Parathyroid adenoma (tissue), 2 donors: ENCODE results near the gene ZCCHC14.

ENCODE experiments used
- H2AFZ ChIP-seq: fragments of 300-600 bp; sonication (generic); one replicate; pipeline ENCODE4 v1.7.0; 2017; ENCODE audit warnings: antibody characterized with exemption, mild to moderate bottlenecking
- H3K27ac ChIP-seq: fragments of 300-600 bp; sonication (generic); one replicate; pipeline ENCODE4 v1.7.0; 2017
- H3K27me3 ChIP-seq: fragments of 300-600 bp; sonication (generic); one replicate; pipeline ENCODE4 v1.7.0; 2017; ENCODE audit warnings: low read length; ENCODE audit not compliant: control insufficient read depth, insufficient read depth
- H3K36me3 ChIP-seq: fragments of 300-600 bp; sonication (generic); one replicate; pipeline ENCODE4 v1.7.0; 2017; ENCODE audit warnings: low read length; ENCODE audit not compliant: control insufficient read depth, insufficient read depth
- H3K4me1 ChIP-seq: fragments of 300-600 bp; sonication (generic); one replicate; pipeline ENCODE4 v1.7.0; 2017; ENCODE audit warnings: control low read depth
- H3K4me2 ChIP-seq: fragments of 300-600 bp; sonication (generic); one replicate; pipeline ENCODE4 v1.7.0; 2017; ENCODE audit warnings: low read length
- H3K4me3 ChIP-seq: fragments of 300-600 bp; sonication (generic); one replicate; pipeline ENCODE4 v1.7.0; 2017; ENCODE audit warnings: low read depth, low read length
- H3K79me2 ChIP-seq: fragments of 300-600 bp; sonication (generic); one replicate; pipeline ENCODE4 v1.7.0; 2017; ENCODE audit warnings: control low read depth
- H3K9ac ChIP-seq: fragments of 300-600 bp; sonication (generic); one replicate; pipeline ENCODE4 v1.7.0; 2017; ENCODE audit warnings: mild to moderate bottlenecking
- H3K9me3 ChIP-seq: fragments of 300-600 bp; sonication (generic); one replicate; pipeline ENCODE4 v1.7.0; 2017; ENCODE audit warnings: low read length; ENCODE audit not compliant: control insufficient read depth
- CTCF ChIP-seq: fragments of 300-600 bp; sonication (generic); IDR thresholded peaks from one replicate; pipeline ENCODE4 v1.7.0; 2017; ENCODE audit warnings: antibody characterized with exemption, mild to moderate bottlenecking
- donor health status: primary hyperparathyroidism.

Gene ZCCHC14

DNA sequence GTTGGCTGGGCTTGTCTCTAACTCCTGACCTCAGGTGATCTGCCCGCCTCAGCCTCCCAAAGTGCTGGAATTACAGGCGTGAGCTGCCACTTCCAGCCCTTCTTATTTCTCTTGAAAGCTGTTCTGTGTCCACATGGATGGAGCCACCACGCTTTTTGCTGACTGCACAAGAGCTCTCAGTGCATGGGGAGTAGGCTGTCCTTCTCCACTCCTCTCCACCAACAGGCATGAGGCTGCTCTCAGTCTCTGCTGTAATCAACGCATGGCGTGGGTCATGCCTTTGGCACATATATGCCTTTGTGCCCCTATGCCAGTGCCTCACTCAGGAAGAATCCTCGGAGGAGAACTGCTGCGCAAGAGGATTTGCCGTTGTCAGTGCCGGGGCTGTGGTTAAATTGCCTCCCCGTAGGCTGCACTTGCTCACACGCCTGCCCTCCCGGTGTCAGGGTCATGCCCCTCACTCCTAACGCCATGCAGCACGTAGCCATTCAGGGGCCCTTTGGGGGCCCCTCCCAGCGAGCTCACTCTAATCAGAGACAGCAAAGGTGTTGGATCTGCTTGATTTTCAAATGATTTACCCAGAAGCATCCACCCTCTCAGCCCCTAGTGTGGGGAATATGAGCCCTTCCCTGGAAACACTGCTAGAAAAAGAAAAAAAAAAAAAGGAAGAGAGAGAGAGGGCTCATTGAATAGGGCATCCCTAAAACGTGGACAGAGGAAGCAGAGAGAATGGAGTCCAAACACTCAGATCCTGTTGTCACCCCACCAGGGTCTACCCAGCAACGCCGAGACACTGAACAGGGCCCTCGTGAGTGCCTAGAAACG is 47.5 kb upstream of the ZCCHC14 start:
- Histone ChIP-seq H3K79me2 (no peaks in the 10 kb centered on the region), H3K27me3 (no peaks in the 10 kb centered on the region), H3K4me1 (no peaks in the 10 kb centered on the region), H2AFZ (no peak overlapping the region), H3K27ac (no peak overlapping the region), H3K36me3 (no peaks in the 10 kb centered on the region), H3K4me2 (no peak overlapping the region), H3K4me3 (no peak overlapping the region), H3K9me3 (no peaks in the 10 kb centered on the region), H3K9ac (no peak overlapping the region)
- TF ChIP-seq CTCF = no peak

GRCh38 chr16:87539113-87539512 is 46.3 kb upstream of the ZCCHC14 start:
- no peak overlapping the region for H2AFZ ChIP-seq
- no peaks in the 10 kb centered on the region for H3K36me3 ChIP-seq
- no peaks in the 10 kb centered on the region for H3K27me3 ChIP-seq
- no peak overlapping the region for H3K4me3 ChIP-seq
- no peak overlapping the region for H3K4me2 ChIP-seq
- no peaks in the 10 kb centered on the region for H3K9me3 ChIP-seq
- no peak overlapping the region for H3K27ac ChIP-seq
- no peaks in the 10 kb centered on the region for H3K79me2 ChIP-seq
- H3K9ac ChIP-seq = no peak overlapping the region
- H3K4me1 ChIP-seq = no peaks in the 10 kb centered on the region
- TF ChIP-seq CTCF = no peak

DNA sequence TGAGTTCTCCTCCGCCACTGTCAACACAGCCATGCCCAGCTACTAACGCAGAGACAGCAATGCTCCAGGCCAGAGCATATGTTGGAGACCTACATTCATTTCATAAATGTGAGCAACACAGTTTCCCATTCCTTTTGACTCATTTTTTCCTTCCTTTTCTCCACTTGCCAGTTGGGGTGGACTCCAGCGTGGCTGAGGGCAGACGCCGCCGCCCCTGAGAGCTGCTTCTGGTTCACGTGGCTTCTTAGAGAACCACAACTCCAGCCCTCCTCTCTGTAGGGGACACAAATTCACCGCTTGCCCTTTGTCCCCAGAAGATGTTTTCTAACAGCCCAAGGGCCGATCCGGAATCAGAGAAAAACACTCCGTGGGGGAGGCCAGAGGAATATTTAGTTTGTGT is 45.8 kb upstream of the ZCCHC14 start:
- Histone ChIP-seq H3K27me3 (no peaks in the 10 kb centered on the region), H3K79me2 (no peaks in the 10 kb centered on the region), H3K9ac (no peak overlapping the region)

GRCh38 chr16:87538160-87538559 is 45.3 kb upstream of the ZCCHC14 start:
- Histone ChIP-seq H3K9me3 (no peaks in the 10 kb centered on the region), H3K36me3 (no peaks in the 10 kb centered on the region), H3K79me2 (no peaks in the 10 kb centered on the region), H3K27ac (no peak overlapping the region), H3K4me2 (no peak overlapping the region), H2AFZ (no peak overlapping the region), H3K9ac (no peak overlapping the region), H3K4me3 (no peak overlapping the region), H3K4me1 (no peaks in the 10 kb centered on the region), H3K27me3 (no peaks in the 10 kb centered on the region)
- TF ChIP-seq CTCF = no peak

More for the DNA sequence above, 45.8 kb upstream of the ZCCHC14 start:
- Histone ChIP-seq H3K4me3 (no peak overlapping the region), H3K27ac (no peak overlapping the region), H3K36me3 (no peaks in the 10 kb centered on the region), H3K9me3 (no peaks in the 10 kb centered on the region), H3K4me2 (no peak overlapping the region), H2AFZ (no peak overlapping the region), H3K4me1 (no peaks in the 10 kb centered on the region)
- no peak for TF ChIP-seq CTCF

DNA sequence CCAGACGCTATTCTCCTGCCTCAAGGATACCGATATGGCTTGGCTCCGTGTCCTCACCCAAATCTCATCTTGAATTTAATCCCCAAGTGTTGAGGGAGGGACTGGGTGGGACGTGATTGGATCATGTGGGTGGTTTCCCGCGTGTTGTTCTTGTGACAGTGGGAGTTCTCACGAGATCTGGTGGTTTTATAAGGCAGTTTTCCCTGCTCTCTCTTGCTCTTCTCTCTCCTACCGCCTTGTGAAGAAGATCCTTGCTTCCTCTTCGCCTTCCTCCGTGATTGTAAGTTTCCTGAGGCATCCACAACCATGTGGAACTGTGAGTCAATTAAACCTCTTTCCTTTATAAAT is 43.9 kb upstream of the ZCCHC14 start:
- Histone ChIP-seq H3K27ac (no peak overlapping the region), H3K79me2 (no peaks in the 10 kb centered on the region), H3K36me3 (no peaks in the 10 kb centered on the region), H2AFZ (no peak overlapping the region), H3K4me1 (no peaks in the 10 kb centered on the region), H3K9ac (no peak overlapping the region), H3K9me3 (no peaks in the 10 kb centered on the region), H3K27me3 (no peaks in the 10 kb centered on the region), H3K4me2 (no peak overlapping the region), H3K4me3 (no peak overlapping the region)
- no peak for TF ChIP-seq CTCF
